ENCODE results near the gene RUBCNL. TPM values are rescaled to one million over a fixed set of nuclear protein-coding genes. Genes with fewer than 3 reads are reported as not detected.

Gene RUBCNL
- total RNA-seq, 1 experiment from 2014 or later, result 1.9 TPM

Other genes with a start within 250 kb of the RUBCNL start
- 2.7 to 3.7 TPM (median 3.2 TPM) in 3 replicates for gene LCP1, start 205.1 kb downstream of the RUBCNL start, total RNA-seq (2021)
- 0.11 TPM in 1 of 3 replicates, not detected in the others for gene LRRC63, start 175.3 kb downstream of the RUBCNL start, total RNA-seq (2021)
- 9.2 to 11.8 TPM (median 9.7 TPM) in 3 replicates for gene LRCH1, start 165.9 kb upstream of the RUBCNL start, total RNA-seq (2021)

Data from WTC11 (cell line).